HEK293T (cell line): ENCODE data around the gene SOCS2.

Experiments
- CTCF ChIA-PET: fragments of 350-600 bp; formaldehyde crosslinking; extraction: SDS; loops from one replicate; lab custom pipeline; 2021; ENCODE audit warnings: antibody characterized with exemption, inconsistent platforms; lab: Yijun Ruan, JAX
- POLR2A ChIA-PET: fragments of 350-600 bp; formaldehyde crosslinking; extraction: SDS; loops from one replicate; lab custom pipeline; 2020; ENCODE audit warnings: antibody characterized with exemption, inconsistent platforms; lab: Yijun Ruan, JAX
- DNase-seq: peaks from one replicate; pipeline ENCODE4 v3.0.0; 2012; ENCODE audit warnings: mixed read lengths; ENCODE audit errors: extremely low spot score
- ARNT ChIP-seq: fragments of 450-650 bp; IDR thresholded peaks from 2 replicates; pipeline ENCODE4 v1.6.1; 2017; ENCODE audit warnings: mild to moderate bottlenecking
- CTBP1 ChIP-seq: fragments of 450-650 bp; IDR thresholded peaks from 2 replicates; pipeline ENCODE4 v1.6.1; 2016; ENCODE audit warnings: borderline replicate concordance
- ELF4 ChIP-seq: fragments of 450-650 bp; IDR thresholded peaks from 2 replicates; pipeline ENCODE4 v1.6.1; 2017; ENCODE audit warnings: antibody characterized with exemption
- FOXK2 ChIP-seq: fragments of 450-650 bp; IDR thresholded peaks from 2 replicates; pipeline ENCODE4 v1.6.1; 2016; ENCODE audit warnings: mild to moderate bottlenecking
- FOXM1 ChIP-seq: fragments of 450-650 bp; IDR thresholded peaks from 2 replicates; pipeline ENCODE4 v1.6.1; 2017; ENCODE audit warnings: mild to moderate bottlenecking, borderline replicate concordance
- NFRKB ChIP-seq: fragments of 450-650 bp; IDR thresholded peaks from 2 replicates; pipeline ENCODE4 v1.6.1; 2016; ENCODE audit warnings: mild to moderate bottlenecking, moderate library complexity
- TARDBP ChIP-seq: fragments of 450-650 bp; IDR thresholded peaks from 2 replicates; pipeline ENCODE4 v1.6.1; 2016

SOCS2 gene

DNA sequence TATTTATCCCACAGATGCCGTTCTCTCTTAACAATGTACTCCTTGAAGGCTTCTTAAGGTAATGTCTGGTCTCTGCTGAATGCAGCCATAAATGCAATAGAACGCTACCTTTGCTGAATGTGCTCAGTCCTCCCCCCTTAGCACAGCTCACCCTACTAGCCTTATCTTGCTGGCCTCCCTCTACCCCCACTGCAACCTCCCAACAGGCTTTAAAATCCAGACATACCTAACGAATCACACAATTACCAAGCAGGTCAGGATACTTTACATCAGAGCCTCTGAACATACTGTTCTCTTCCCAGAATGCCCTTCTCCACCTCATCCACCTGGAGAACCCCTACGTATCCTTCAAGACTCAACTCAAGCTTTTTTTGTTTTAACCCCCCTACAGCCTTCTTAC is 53.7 kb downstream of the SOCS2 start:
- CTCF ChIA-PET = no interaction called here

More for the DNA sequence above, 53.7 kb downstream of the SOCS2 start:
- TF ChIP-seq NFRKB = no peak
- TF ChIP-seq FOXM1 = no peak
- no peak for TF ChIP-seq ARNT
- TF ChIP-seq ELF4 = no peak
- TF ChIP-seq FOXK2 = no peak
- TF ChIP-seq CTBP1 = no peak
- no peak for TF ChIP-seq TARDBP
- POLR2A ChIA-PET = no interaction called here
- DNase-seq = no peak
